ENCODE data around the gene NOL7.

NOL7 gene

DNA sequence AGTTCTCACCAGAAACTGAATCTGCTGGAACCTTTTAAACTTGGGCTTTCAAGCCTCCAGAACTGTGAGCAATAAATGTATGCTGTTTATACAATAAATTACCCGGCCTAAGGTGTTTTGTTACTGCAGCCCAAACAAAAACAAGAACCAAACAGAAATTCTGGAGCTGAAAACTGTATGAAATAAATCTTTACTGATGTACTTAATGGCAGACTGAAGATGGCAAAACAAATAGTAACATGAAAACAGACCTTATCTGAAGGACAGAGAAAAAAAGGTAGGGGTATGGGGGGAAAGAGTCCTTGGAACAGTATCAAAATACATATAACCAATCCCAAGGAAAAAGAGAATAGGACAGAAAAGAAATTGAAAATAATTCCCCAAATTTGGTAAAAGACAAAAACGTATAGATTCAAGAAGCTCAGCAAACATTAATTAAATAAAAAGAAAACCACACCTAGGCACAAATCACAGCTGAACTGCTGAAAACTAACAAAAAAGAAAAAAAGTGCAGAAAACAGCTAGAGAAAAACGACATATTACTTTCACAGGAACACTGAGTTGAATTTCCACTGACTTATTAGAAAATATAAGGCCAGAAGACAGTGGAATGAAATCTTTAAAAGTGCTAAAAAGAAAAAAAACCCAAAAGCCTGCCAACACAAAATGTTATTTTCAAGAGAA, 47.7 kb downstream of the NOL7 start:
- no peaks in the 10 kb centered on the region for H3K36me3 ChIP-seq (ENCODE audit: control insufficient read depth, insufficient read depth, low read length)
- no peak overlapping the region for H3K4me3 ChIP-seq (replicated peaks; ENCODE audit: low read depth, low read length)
- TF ChIP-seq, protein P1, sequence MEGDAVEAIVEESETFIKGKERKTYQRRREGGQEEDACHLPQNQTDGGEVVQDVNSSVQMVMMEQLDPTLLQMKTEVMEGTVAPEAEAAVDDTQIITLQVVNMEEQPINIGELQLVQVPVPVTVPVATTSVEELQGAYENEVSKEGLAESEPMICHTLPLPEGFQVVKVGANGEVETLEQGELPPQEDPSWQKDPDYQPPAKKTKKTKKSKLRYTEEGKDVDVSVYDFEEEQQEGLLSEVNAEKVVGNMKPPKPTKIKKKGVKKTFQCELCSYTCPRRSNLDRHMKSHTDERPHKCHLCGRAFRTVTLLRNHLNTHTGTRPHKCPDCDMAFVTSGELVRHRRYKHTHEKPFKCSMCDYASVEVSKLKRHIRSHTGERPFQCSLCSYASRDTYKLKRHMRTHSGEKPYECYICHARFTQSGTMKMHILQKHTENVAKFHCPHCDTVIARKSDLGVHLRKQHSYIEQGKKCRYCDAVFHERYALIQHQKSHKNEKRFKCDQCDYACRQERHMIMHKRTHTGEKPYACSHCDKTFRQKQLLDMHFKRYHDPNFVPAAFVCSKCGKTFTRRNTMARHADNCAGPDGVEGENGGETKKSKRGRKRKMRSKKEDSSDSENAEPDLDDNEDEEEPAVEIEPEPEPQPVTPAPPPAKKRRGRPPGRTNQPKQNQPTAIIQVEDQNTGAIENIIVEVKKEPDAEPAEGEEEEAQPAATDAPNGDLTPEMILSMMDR (IDR thresholded peaks at IDR 0.05; ENCODE audit: insufficient read depth, low read length, poor library complexity, severe bottlenecking) = no peak
- no peak for DNase-seq (ENCODE audit: extremely low read depth, insufficient read length)
- no peaks in the 10 kb centered on the region for H3K27me3 ChIP-seq (replicated peaks; ENCODE audit: control insufficient read depth, insufficient read depth, low read length)

DNA sequence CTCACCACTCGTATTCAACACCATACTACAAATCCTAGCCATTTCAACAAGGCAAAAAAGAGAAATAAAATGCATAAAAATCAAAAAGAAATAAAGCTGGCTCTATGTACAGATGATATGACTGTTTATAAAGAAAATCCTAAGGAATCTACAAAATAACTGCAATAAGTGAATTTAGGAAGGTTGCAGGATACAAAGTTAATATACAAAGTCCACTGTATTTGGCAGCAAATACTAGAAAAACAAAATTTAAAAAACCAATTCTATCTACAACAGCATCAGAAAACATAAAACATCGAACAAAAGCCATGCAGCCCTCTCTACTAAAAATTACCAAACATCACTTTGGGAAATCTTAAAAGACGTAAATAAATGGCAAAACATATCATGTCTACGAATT, 48.9 kb downstream of the NOL7 start:
- H3K27me3 ChIP-seq (replicated peaks; ENCODE audit: control insufficient read depth, insufficient read depth, low read length) = no peaks in the 10 kb centered on the region
- TF ChIP-seq, protein P1 (IDR thresholded peaks at IDR 0.05; ENCODE audit: insufficient read depth, low read length, poor library complexity, severe bottlenecking) = no peak
- H3K4me3 ChIP-seq (replicated peaks; ENCODE audit: low read depth, low read length) = no peak overlapping the region
- DNase-seq (ENCODE audit: extremely low read depth, insufficient read length) = no peak
- no peaks in the 10 kb centered on the region for H3K36me3 ChIP-seq (ENCODE audit: control insufficient read depth, insufficient read depth, low read length)

DNA sequence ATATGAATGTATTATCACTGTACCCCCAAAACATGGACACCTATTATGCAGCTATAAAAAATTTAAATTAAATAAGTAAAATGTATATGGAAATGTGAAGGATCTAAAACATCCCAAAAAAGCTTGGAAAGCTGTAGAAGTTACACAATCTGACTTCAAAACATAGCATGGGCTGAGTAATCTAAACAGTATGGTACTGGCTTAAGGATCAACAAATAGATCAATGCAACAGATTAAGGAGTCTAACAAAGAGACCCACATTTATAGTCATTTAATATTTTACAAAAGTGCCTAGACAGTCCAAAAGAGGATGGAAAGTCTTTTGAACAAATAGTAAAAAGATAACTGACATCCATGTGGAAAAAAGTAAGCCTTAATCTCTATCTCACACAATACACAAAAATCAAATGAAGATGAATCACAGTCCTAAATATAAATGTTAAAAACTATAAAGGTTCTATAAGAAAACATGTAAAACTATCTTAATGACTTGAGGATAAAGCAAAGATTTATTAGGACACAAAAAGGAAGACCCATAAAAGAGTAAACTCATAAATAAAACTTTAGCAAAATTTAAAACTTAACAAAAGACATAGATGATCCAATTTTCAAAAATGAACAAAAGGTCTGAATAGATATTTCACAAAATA, 49.7 kb downstream of the NOL7 start:
- H3K27me3 ChIP-seq (replicated peaks; ENCODE audit: control insufficient read depth, insufficient read depth, low read length) = no peaks in the 10 kb centered on the region
- H3K36me3 ChIP-seq (ENCODE audit: control insufficient read depth, insufficient read depth, low read length) = no peaks in the 10 kb centered on the region
- no peak overlapping the region for H3K4me3 ChIP-seq (replicated peaks; ENCODE audit: low read depth, low read length)
- TF ChIP-seq, protein P1 (IDR thresholded peaks at IDR 0.05; ENCODE audit: insufficient read depth, low read length, poor library complexity, severe bottlenecking) = no peak
- DNase-seq (ENCODE audit: extremely low read depth, insufficient read length) = no peak

DNA sequence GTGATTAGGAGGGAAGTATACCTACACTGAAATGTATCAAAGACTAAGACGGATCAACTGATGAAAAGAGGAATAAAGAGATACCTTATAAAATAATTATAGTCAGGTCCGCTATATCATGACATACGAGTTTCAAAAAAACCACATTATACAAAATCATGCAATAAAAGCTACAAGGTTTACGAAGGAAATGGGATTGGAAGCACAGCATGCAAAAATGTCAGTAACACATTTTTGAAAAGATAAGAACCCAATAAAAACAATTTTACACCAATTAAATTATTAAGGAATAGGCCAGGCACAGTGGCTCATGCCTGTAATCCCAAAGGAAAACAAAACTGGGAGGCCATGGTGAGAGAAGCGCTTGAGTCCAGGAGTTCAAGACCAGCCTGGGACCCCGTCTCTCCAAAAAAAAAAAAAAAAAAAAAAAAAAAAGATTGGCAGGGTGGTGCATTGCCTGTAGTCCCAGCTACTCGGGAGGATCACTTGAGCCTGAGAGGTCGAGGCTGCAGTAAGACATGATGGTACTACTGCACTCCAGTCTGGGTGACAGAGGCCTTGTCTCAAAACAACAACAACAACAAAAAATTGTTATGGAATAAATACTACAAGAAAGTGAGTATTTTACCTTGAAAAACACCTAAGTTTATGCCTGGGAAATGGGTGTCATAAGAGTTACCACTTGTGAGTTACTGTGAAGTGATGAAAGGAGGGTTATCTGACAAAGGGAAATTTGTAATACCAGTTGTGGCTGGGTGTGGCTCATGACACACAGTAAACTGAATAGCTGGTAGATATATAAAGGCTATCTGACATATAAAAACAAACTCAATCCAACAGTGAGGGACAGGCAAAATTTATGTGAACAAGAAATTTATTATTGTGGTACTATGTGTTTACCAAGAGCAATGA, 51.3 kb downstream of the NOL7 start:
- Histone ChIP-seq H3K27me3 (replicated peaks; ENCODE audit: control insufficient read depth, insufficient read depth, low read length) (no peaks in the 10 kb centered on the region), H3K4me3 (replicated peaks; ENCODE audit: low read depth, low read length) (no peak overlapping the region), H3K36me3 (ENCODE audit: control insufficient read depth, insufficient read depth, low read length) (no peaks in the 10 kb centered on the region)
- TF ChIP-seq, protein P1 (IDR thresholded peaks at IDR 0.05; ENCODE audit: insufficient read depth, low read length, poor library complexity, severe bottlenecking) = no peak
- no peak for DNase-seq (ENCODE audit: extremely low read depth, insufficient read length)

DNA sequence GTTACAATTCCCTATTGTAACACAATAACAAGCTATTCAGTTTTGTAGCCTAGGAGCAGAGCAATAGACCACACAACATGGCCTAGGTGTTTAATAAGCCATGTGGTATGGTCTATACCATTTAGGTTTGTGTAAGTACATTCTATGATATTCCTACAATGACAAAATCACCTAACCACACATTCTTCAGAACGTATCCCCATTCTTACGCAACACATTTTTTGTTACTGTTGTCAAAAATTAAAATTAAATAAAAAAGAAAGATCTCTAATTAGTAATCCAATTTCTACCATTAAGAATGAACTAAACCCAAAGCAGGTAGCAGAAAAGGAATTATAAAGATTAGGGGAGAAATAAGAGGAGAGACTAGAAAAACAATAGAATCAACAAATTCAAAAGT, 52.5 kb downstream of the NOL7 start:
- Histone ChIP-seq H3K36me3 (ENCODE audit: control insufficient read depth, insufficient read depth, low read length) (no peaks in the 10 kb centered on the region), H3K4me3 (replicated peaks; ENCODE audit: low read depth, low read length) (no peak overlapping the region), H3K27me3 (replicated peaks; ENCODE audit: control insufficient read depth, insufficient read depth, low read length) (no peaks in the 10 kb centered on the region)
- TF ChIP-seq, protein P1 (IDR thresholded peaks at IDR 0.05; ENCODE audit: insufficient read depth, low read length, poor library complexity, severe bottlenecking) = no peak
- no peak for DNase-seq (ENCODE audit: extremely low read depth, insufficient read length)

Measured in GM06990 (cell line).